ENCODE results near the gene IQUB.
"Not testable (repeated sequence)": the region's sequence is repeated elsewhere in the genome, so short reads cannot be mapped to it uniquely, and the experiment has no call there.

The IQUB gene

DNA sequence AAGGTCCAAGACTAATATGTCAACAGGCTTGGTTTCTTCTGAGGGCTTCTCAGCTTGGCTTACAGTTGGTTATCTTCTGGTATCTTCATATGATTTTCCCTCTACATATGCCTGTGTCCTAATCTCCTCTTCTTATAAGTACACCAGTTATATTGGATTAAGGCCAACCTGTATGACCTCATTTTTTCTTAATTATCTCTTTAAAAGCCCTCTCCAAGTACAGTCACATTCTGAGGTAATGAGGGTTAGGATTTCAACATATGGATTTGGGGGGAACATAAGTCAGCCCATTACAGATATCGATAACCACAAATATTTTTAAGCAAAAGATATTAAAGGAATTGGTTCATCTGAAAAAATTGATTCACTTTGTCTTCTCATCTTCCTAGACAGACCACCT lies 49.2 kb downstream of the IQUB start:
- Histone ChIP-seq H3K9ac (ENCODE audit: low read depth, low read length) (no peak overlapping the region), H3K9me3 (ENCODE audit: insufficient read depth, low read length, severe bottlenecking) (no peaks in the 10 kb centered on the region), H3K27me3 (ENCODE audit: insufficient read depth, low read length, poor library complexity) (no peaks in the 10 kb centered on the region), H2AFZ (ENCODE audit: low read depth, low read length) (no peak overlapping the region), H3K79me2 (ENCODE audit: insufficient read depth, low read length) (no peaks in the 10 kb centered on the region), H3K27ac (ENCODE audit: low read length) (no peak overlapping the region), H3K36me3 (ENCODE audit: insufficient read depth, low read length) (no peaks in the 10 kb centered on the region), H4K20me1 (ENCODE audit: insufficient read depth, low read length) (no peaks in the 10 kb centered on the region), H3K4me2 (ENCODE audit: insufficient read depth, low read length) (no peak overlapping the region), H3K4me3 (ENCODE audit: low read depth in 1 of 2, low read length in 2 of 2) (no peak overlapping the region), H3K4me1 (ENCODE audit: insufficient read depth, low read length) (no peaks in the 10 kb centered on the region)
- ATAC-seq (ENCODE audit: insufficient read depth, low read depth) (no peak), DNase-seq (no peak)
- TF ChIP-seq, protein P1, sequence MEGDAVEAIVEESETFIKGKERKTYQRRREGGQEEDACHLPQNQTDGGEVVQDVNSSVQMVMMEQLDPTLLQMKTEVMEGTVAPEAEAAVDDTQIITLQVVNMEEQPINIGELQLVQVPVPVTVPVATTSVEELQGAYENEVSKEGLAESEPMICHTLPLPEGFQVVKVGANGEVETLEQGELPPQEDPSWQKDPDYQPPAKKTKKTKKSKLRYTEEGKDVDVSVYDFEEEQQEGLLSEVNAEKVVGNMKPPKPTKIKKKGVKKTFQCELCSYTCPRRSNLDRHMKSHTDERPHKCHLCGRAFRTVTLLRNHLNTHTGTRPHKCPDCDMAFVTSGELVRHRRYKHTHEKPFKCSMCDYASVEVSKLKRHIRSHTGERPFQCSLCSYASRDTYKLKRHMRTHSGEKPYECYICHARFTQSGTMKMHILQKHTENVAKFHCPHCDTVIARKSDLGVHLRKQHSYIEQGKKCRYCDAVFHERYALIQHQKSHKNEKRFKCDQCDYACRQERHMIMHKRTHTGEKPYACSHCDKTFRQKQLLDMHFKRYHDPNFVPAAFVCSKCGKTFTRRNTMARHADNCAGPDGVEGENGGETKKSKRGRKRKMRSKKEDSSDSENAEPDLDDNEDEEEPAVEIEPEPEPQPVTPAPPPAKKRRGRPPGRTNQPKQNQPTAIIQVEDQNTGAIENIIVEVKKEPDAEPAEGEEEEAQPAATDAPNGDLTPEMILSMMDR (IDR thresholded peaks at IDR 0.05; ENCODE audit: borderline replicate concordance, extremely low read depth, low read length, poor library complexity, severe bottlenecking) = no peak
- TF ChIP-seq EZH2 (IDR thresholded peaks at IDR 0.05; ENCODE audit: borderline replicate concordance, low read depth, low read length, severe bottlenecking) = no peak

DNA sequence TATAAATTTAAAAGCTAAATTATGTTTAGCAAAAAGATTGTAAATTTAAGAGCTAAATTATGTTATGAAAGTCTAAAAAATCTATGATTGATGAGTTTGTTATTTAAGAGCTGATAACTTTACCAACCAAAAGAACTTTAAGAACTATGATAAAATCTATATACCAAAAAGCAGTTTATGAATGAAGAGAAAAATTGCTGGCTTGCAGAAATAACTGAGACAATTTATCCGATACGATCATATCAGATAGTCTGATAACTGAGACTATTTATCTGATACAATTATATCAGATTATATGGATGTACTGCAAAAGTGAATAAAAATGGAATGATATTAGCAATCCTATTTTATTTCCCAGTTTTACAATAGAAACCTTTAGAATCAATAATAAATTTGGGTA lies 50.2 kb downstream of the IQUB start:
- no peak overlapping the region for H2AFZ ChIP-seq (ENCODE audit: low read depth, low read length)
- H3K79me2 ChIP-seq (ENCODE audit: insufficient read depth, low read length) = no peaks in the 10 kb centered on the region
- no peak overlapping the region for H3K27ac ChIP-seq (ENCODE audit: low read length)
- no peaks in the 10 kb centered on the region for H3K9me3 ChIP-seq (ENCODE audit: insufficient read depth, low read length, severe bottlenecking)
- ATAC-seq (ENCODE audit: insufficient read depth, low read depth) (no peak), DNase-seq (no peak)
- H3K4me3 ChIP-seq (ENCODE audit: low read depth in 1 of 2, low read length in 2 of 2) = no peak overlapping the region
- no peaks in the 10 kb centered on the region for H3K4me1 ChIP-seq (ENCODE audit: insufficient read depth, low read length)
- no peaks in the 10 kb centered on the region for H3K27me3 ChIP-seq (ENCODE audit: insufficient read depth, low read length, poor library complexity)
- H3K36me3 ChIP-seq (ENCODE audit: insufficient read depth, low read length) = no peaks in the 10 kb centered on the region
- no peaks in the 10 kb centered on the region for H4K20me1 ChIP-seq (ENCODE audit: insufficient read depth, low read length)
- TF ChIP-seq, protein P1 (IDR thresholded peaks at IDR 0.05; ENCODE audit: borderline replicate concordance, extremely low read depth, low read length, poor library complexity, severe bottlenecking) = no peak
- no peak for TF ChIP-seq EZH2 (IDR thresholded peaks at IDR 0.05; ENCODE audit: borderline replicate concordance, low read depth, low read length, severe bottlenecking)
- H3K9ac ChIP-seq (ENCODE audit: low read depth, low read length) = no peak overlapping the region
- no peak overlapping the region for H3K4me2 ChIP-seq (ENCODE audit: insufficient read depth, low read length)

GRCh38 chr7:123480107-123480506 lies 54.3 kb downstream of the IQUB start:
- Histone ChIP-seq H3K4me1 (ENCODE audit: insufficient read depth, low read length) (no peaks in the 10 kb centered on the region), H3K36me3 (ENCODE audit: insufficient read depth, low read length) (no peaks in the 10 kb centered on the region), H3K4me2 (ENCODE audit: insufficient read depth, low read length) (no peak overlapping the region), H3K27ac (ENCODE audit: low read length) (no peak overlapping the region), H3K9ac (ENCODE audit: low read depth, low read length) (no peak overlapping the region), H2AFZ (ENCODE audit: low read depth, low read length) (no peak overlapping the region), H3K4me3 (ENCODE audit: low read depth in 1 of 2, low read length in 2 of 2) (no peak overlapping the region), H3K9me3 (ENCODE audit: insufficient read depth, low read length, severe bottlenecking) (no peaks in the 10 kb centered on the region), H4K20me1 (ENCODE audit: insufficient read depth, low read length) (no peaks in the 10 kb centered on the region), H3K27me3 (ENCODE audit: insufficient read depth, low read length, poor library complexity) (no peaks in the 10 kb centered on the region), H3K79me2 (ENCODE audit: insufficient read depth, low read length) (no peaks in the 10 kb centered on the region)
- no peak for TF ChIP-seq EZH2 (IDR thresholded peaks at IDR 0.05; ENCODE audit: borderline replicate concordance, low read depth, low read length, severe bottlenecking)
- TF ChIP-seq, protein P1 (IDR thresholded peaks at IDR 0.05; ENCODE audit: borderline replicate concordance, extremely low read depth, low read length, poor library complexity, severe bottlenecking) = no peak
- DNase-seq = no peak
- ATAC-seq (ENCODE audit: insufficient read depth, low read depth) = no peak

GRCh38 chr7:123478056-123478455 lies 56.3 kb downstream of the IQUB start:
- DNase-seq; H3K9me3 ChIP-seq (ENCODE audit: insufficient read depth, low read length, severe bottlenecking); ATAC-seq (ENCODE audit: insufficient read depth, low read depth); H4K20me1 ChIP-seq (ENCODE audit: insufficient read depth, low read length); H3K27me3 ChIP-seq (ENCODE audit: insufficient read depth, low read length, poor library complexity); H3K9ac ChIP-seq (ENCODE audit: low read depth, low read length); H3K4me2 ChIP-seq (ENCODE audit: insufficient read depth, low read length); H3K27ac ChIP-seq (ENCODE audit: low read length); H3K4me3 ChIP-seq (ENCODE audit: low read depth in 1 of 2, low read length in 2 of 2); H3K36me3 ChIP-seq (ENCODE audit: insufficient read depth, low read length); H3K4me1 ChIP-seq (ENCODE audit: insufficient read depth, low read length); H3K79me2 ChIP-seq (ENCODE audit: insufficient read depth, low read length); H2AFZ ChIP-seq (ENCODE audit: low read depth, low read length): not testable (repeated sequence)
